Glutamatergic neuron (in vitro differentiated cells): ENCODE measurements around the gene CCND3. TPM values are rescaled to one million over a fixed set of nuclear protein-coding genes. Genes with fewer than 3 reads are reported as not detected.

Experiments used
- DNase-seq: peaks from one replicate; pipeline ENCODE4 v3.0.0; 2022
- H3K27ac Mint-ChIP-seq: one replicate; pipeline ENCODE4 v1.8.0; 2020; ENCODE audit warnings: mild to moderate bottlenecking, mixed read lengths, inconsistent platforms; ENCODE audit not compliant: unreplicated experiment
- H3K27me3 Mint-ChIP-seq: one replicate; pipeline ENCODE4 v1.8.0; 2020; ENCODE audit warnings: mild to moderate bottlenecking, moderate library complexity, mixed read lengths, inconsistent platforms; ENCODE audit not compliant: unreplicated experiment
- H3K36me3 Mint-ChIP-seq: one replicate; pipeline ENCODE4 v1.8.0; 2020; ENCODE audit warnings: mild to moderate bottlenecking, mixed read lengths, inconsistent platforms; ENCODE audit not compliant: unreplicated experiment
- H3K4me1 Mint-ChIP-seq: one replicate; pipeline ENCODE4 v1.8.0; 2020; ENCODE audit warnings: mild to moderate bottlenecking, low read depth, mixed read lengths, inconsistent platforms; ENCODE audit not compliant: unreplicated experiment
- H3K4me3 Mint-ChIP-seq: one replicate; pipeline ENCODE4 v1.8.0; 2020; ENCODE audit warnings: mild to moderate bottlenecking, mixed read lengths, inconsistent platforms; ENCODE audit not compliant: unreplicated experiment
- H3K9me3 Mint-ChIP-seq: one replicate; pipeline ENCODE4 v1.8.0; 2020; ENCODE audit warnings: mild to moderate bottlenecking, moderate library complexity, mixed read lengths, inconsistent platforms; ENCODE audit not compliant: unreplicated experiment
- CTCF ChIP-seq: fragments of 200-600 bp; sonication (generic); IDR thresholded peaks from one replicate; pipeline ENCODE4 v1.5.0; 2021; ENCODE audit not compliant: partially characterized antibody, unreplicated experiment
- total RNA-seq: library from RNA; stranded (reverse); fragmentation: NEBNext Ultra II Directional; extraction: Animal tissue kit (Norgen Biotek cat#: 25700); gene quantifications from one replicate; pipeline ENCODE4 v1.2.1, GENCODE V29; 2021; ENCODE audit not compliant: unreplicated experiment

Gene CCND3
- total RNA-seq, 1 donor from 2014 or later: 27.1 TPM

GRCh38 chr6:41885930-41886329 lies 55.7 kb downstream of the CCND3 start:
- Mint-ChIP-seq H3K4me3 (no peak overlapping the region), H3K27me3 (no peaks in the 10 kb centered on the region), H3K27ac (no peak overlapping the region), H3K4me1 (peaks cover 6% of the 10 kb centered on the region), H3K36me3 (no peaks in the 10 kb centered on the region), H3K9me3 (no peaks in the 10 kb centered on the region)
- no peak for TF ChIP-seq CTCF
- DNase-seq: no peak

GRCh38 chr6:41884957-41885356 lies 56.7 kb downstream of the CCND3 start:
- TF ChIP-seq CTCF: no peak
- H3K27ac Mint-ChIP-seq: no peak overlapping the region
- H3K36me3 Mint-ChIP-seq: no peaks in the 10 kb centered on the region
- H3K9me3 Mint-ChIP-seq: no peaks in the 10 kb centered on the region
- no peaks in the 10 kb centered on the region for H3K27me3 Mint-ChIP-seq
- H3K4me3 Mint-ChIP-seq: no peak overlapping the region
- no peak for DNase-seq
- H3K4me1 Mint-ChIP-seq: peaks cover 6% of the 10 kb centered on the region

Other genes with a start within 250 kb of the CCND3 start
- 3.1 TPM for gene TFEB, start 206.2 kb downstream of the CCND3 start, total RNA-seq
- gene PGC, start 194.4 kb downstream of the CCND3 start, total RNA-seq: not detected
- 17.8 TPM for gene FRS3, start 161.9 kb downstream of the CCND3 start, total RNA-seq
- gene PRICKLE4, start 161.0 kb downstream of the CCND3 start, total RNA-seq: 2.3 TPM
- gene TOMM6, start 154.1 kb downstream of the CCND3 start, total RNA-seq: 111 TPM
- gene USP49, start 46.4 kb downstream of the CCND3 start, total RNA-seq: 14.7 TPM
- gene MED20, start 20.7 kb downstream of the CCND3 start, total RNA-seq: 30.9 TPM
- gene BYSL, start 20.3 kb downstream of the CCND3 start, total RNA-seq: 36.2 TPM
- gene TAF8, start 108.7 kb upstream of the CCND3 start, total RNA-seq: 16.2 TPM
- gene C6orf132, start 200.8 kb upstream of the CCND3 start, total RNA-seq: 0.25 TPM
- 2.2 TPM for gene GUCA1A, start 231.6 kb upstream of the CCND3 start, total RNA-seq